ENCODE measurements around the gene PXMP4.

GRCh38 chr20:33680686-33681085 is 39.4 kb downstream of the PXMP4 start:
- no peak for TF ChIP-seq CTCF (IDR thresholded peaks at IDR 0.05; ENCODE audit: low read depth, low read length, poor library complexity, severe bottlenecking)
- TF ChIP-seq EZH2phosphoT487 (IDR thresholded peaks at IDR 0.05; ENCODE audit: borderline replicate concordance, low read length), result no peak
